OCI-LY7 (cell line): ENCODE data around the gene SLC47A1. TPM values are rescaled to one million over a fixed set of nuclear protein-coding genes. Genes with fewer than 3 reads are reported as not detected.
"Not testable (repeated sequence)": the region's sequence is repeated elsewhere in the genome, so short reads cannot be mapped to it uniquely, and the experiment has no call there.

Source experiments
- BruUV-seq: library from RNA; stranded (reverse); fragments of 400-500 nt; replicated peaks from 2 replicates; lab custom pipeline; 2021; lab: Mats Ljungman, UMichigan
- CTCF ChIA-PET: fragments of 300-600 bp; sonication (Branson Sonifier 250); formaldehyde crosslinking; loops from one replicate; lab custom pipeline; 2022; ENCODE audit warnings: antibody characterized with exemption; ENCODE audit not compliant: unreplicated experiment; lab: Charles Lee
- POLR2A ChIA-PET: fragments of 300-600 bp; sonication (Branson Sonifier 250); formaldehyde crosslinking; loops from one replicate; lab custom pipeline; 2022; ENCODE audit warnings: antibody characterized with exemption; lab: Charles Lee
- DNase-seq: peaks from one replicate; pipeline ENCODE4 v3.0.0-alpha.2; 2015; ENCODE audit warnings: low spot score
- H2AFZ ChIP-seq: fragments of 200-600 bp; sonication (generic), shearing (Covaris generic); 2 replicates; pipeline ENCODE4 v1.6.1; 2014; ENCODE audit warnings: mild to moderate bottlenecking, antibody characterized with exemption, low read length, moderate library complexity
- H3K27ac ChIP-seq: fragments of 200-600 bp; sonication (generic); 2 replicates; pipeline ENCODE4 v1.5.1; 2014; ENCODE audit warnings: mixed run types, low read depth, mild to moderate bottlenecking, moderate library complexity, low read length, inconsistent platforms; ENCODE audit not compliant: poor library complexity, severe bottlenecking
- H3K36me3 ChIP-seq: fragments of 200-600 bp; sonication (generic); 2 replicates; pipeline ENCODE4 v1.6.1; 2014; ENCODE audit warnings: mild to moderate bottlenecking, antibody characterized with exemption, low read length, moderate library complexity, mixed read lengths; ENCODE audit not compliant: insufficient read depth
- H3K4me1 ChIP-seq: fragments of 200-600 bp; sonication (generic); 2 replicates; pipeline ENCODE4 v1.5.1; 2014; ENCODE audit warnings: mild to moderate bottlenecking, low read length; ENCODE audit not compliant: insufficient read depth, poor library complexity, severe bottlenecking
- H3K4me2 ChIP-seq: fragments of 200-600 bp; sonication (generic); 2 replicates; pipeline ENCODE4 v1.6.1; 2014; ENCODE audit warnings: mild to moderate bottlenecking, low read length
- H3K4me3 ChIP-seq: fragments of 200-600 bp; sonication (generic); 2 replicates; pipeline ENCODE4 v1.5.1; 2014; ENCODE audit warnings: mild to moderate bottlenecking, low read depth, low read length; ENCODE audit not compliant: poor library complexity, severe bottlenecking
- H3K79me2 ChIP-seq: fragments of 200-600 bp; sonication (generic); 2 replicates; pipeline ENCODE4 v1.6.1; 2016; ENCODE audit warnings: low read depth, mild to moderate bottlenecking, low read length, moderate library complexity, mixed read lengths; ENCODE audit not compliant: insufficient read depth
- H3K9me2 ChIP-seq: fragments of 200-600 bp; sonication (generic); 2 replicates; pipeline ENCODE4 v1.6.1; 2016; ENCODE audit warnings: mild to moderate bottlenecking, low read length, mixed read lengths; ENCODE audit not compliant: insufficient read depth
- H3K9me3 ChIP-seq: fragments of 200-600 bp; sonication (generic); 2 replicates; pipeline ENCODE4 v1.6.1; 2014; ENCODE audit warnings: mild to moderate bottlenecking, mixed run types, low read length, mixed read lengths
- H4K20me1 ChIP-seq: fragments of 200-600 bp; sonication (generic); 2 replicates; pipeline ENCODE4 v1.6.1; 2014; ENCODE audit warnings: mild to moderate bottlenecking, antibody characterized with exemption, low read length, moderate library complexity, mixed read lengths; ENCODE audit not compliant: insufficient read depth
- CTCF ChIP-seq: fragments of 200-600 bp; sonication (generic); conservative IDR thresholded peaks from 2 replicates; pipeline ENCODE4 v1.5.1; 2014; ENCODE audit warnings: mild to moderate bottlenecking, antibody characterized with exemption, low read length, moderate library complexity, mixed read lengths
- EZH2phosphoT487 ChIP-seq: fragments of 200-600 bp; sonication (generic); IDR thresholded peaks from 2 replicates; pipeline ENCODE4 v1.6.1; 2018; ENCODE audit warnings: low read depth, borderline replicate concordance, mild to moderate bottlenecking, mixed run types, antibody characterized with exemption, low read length, moderate library complexity, mixed read lengths
- intact Hi-C: fragments of 100-400 bp; cut with micrococcal nuclease; formaldehyde crosslinking; loops from one replicate; pipeline ENCODE4 v1.10.0; 2022; ENCODE audit not compliant: unreplicated experiment
- total RNA-seq, 2 experiments: library from RNA; depleted of rRNA in 1 of 2; stranded (reverse); fragments of >200 nt in 1 of 2; shearing (Covaris generic) in 1 of 2; gene quantifications; 2 replicates each; pipeline ENCODE4 v1.2.3, GENCODE V29; 2014 to 2022

Gene SLC47A1
- total RNA-seq, 2 experiments from 2014 or later, result not detected

- H4K20me1 ChIP-seq, result no peaks in the 10 kb centered on the region
- BruUV-seq, result no TSS peak
- no peaks in the 10 kb centered on the region for H3K9me3 ChIP-seq
- no peak overlapping the region for H3K27ac ChIP-seq
- intact Hi-C loops, result no loop called here
- TF ChIP-seq EZH2phosphoT487 (no peak), CTCF (no peak)
- H3K4me2 ChIP-seq, result no peak overlapping the region
- H3K4me1 ChIP-seq, result no peaks in the 10 kb centered on the region
- DNase-seq, result no peak
- no peak overlapping the region for H2AFZ ChIP-seq
- no peaks in the 10 kb centered on the region for H3K9me2 ChIP-seq
- H3K4me3 ChIP-seq, result no peak overlapping the region
- ChIA-PET POLR2A (interaction anchor here (0.6 kb wide), 1 partner anchor 317 kb away, joined by 3 read pairs; no protein-coding TSS in a partner anchor), CTCF (no interaction called here)
- H3K36me3 ChIP-seq, result no peaks in the 10 kb centered on the region
- H3K79me2 ChIP-seq, result no peaks in the 10 kb centered on the region
Measured at GRCh38 chr17:19520641-19521040, 13.0 kb upstream of the SLC47A1 start.

GRCh38 chr17:19523690-19524089 lies 10.0 kb upstream of the SLC47A1 start:
- no peak overlapping the region for H3K4me2 ChIP-seq
- no peak for DNase-seq
- no peak overlapping the region for H2AFZ ChIP-seq
- H3K4me1 ChIP-seq, result no peaks in the 10 kb centered on the region
- no peaks in the 10 kb centered on the region for H3K9me2 ChIP-seq
- H3K4me3 ChIP-seq, result no peak overlapping the region
- intact Hi-C loops, result no loop called here
- no peaks in the 10 kb centered on the region for H3K9me3 ChIP-seq
- no peaks in the 10 kb centered on the region for H3K36me3 ChIP-seq
- H4K20me1 ChIP-seq, result no peaks in the 10 kb centered on the region
- no TSS peak for BruUV-seq
- CTCF ChIA-PET, result no interaction called here
- POLR2A ChIA-PET, result no interaction called here
- TF ChIP-seq CTCF, result no peak
- no peak for TF ChIP-seq EZH2phosphoT487
- no peak overlapping the region for H3K27ac ChIP-seq
- H3K79me2 ChIP-seq, result no peaks in the 10 kb centered on the region

GRCh38 chr17:19526950-19527349 lies 6.7 kb upstream of the SLC47A1 start:
- H3K4me1 ChIP-seq, H3K9me3 ChIP-seq, intact Hi-C loops, H2AFZ ChIP-seq, H4K20me1 ChIP-seq, H3K27ac ChIP-seq, H3K9me2 ChIP-seq, H3K36me3 ChIP-seq, H3K79me2 ChIP-seq, CTCF ChIA-PET, BruUV-seq, H3K4me2 ChIP-seq, DNase-seq, H3K4me3 ChIP-seq: not testable (repeated sequence)
- POLR2A ChIA-PET, result interaction anchor here (0.6 to 1.0 kb wide), 3 partner anchors 20 to 507 kb away, joined by 3 read pairs; no protein-coding TSS in a partner anchor
